ENCODE results near the gene UBE2E2.

The UBE2E2 gene

DNA sequence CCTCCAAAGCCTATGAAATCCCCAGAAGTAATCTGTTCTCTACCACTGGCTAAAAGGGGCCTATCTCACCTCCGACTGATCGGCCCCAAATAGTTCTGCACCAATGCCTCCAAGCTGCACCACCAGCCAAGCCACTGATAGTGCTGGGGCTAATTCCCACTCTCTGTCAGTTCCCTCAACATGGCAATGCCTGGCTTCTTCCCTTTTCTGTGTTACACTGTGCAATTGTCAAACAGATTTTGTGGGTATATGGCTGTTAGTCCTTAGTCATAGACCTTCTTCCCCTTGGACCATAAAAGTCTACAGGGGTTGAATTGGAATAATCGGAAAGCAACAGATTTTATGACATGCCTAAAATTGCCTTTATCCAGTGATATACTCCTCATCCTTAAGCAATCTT lies 9.3 kb upstream of the UBE2E2 start:
- no peak for DNase-seq (ENCODE audit: low spot score)

DNA sequence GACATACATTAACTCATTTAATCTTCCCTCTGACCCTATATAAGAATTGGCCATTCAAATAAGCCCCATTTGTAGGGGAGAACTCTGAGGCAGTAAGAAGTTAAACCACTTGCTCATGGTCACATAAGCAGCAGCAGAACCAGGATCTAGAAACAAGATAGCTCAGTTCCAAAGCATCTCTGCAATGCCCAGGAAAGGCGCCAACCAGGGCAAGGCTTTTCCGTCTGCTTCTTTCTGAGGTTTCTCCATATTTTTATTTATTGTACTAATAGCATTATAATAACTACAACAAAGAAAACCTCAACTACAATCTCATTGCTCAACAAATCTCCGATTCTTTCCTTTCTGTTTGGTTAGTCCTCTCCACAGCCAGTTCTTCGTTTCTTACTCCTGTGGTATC lies 4.3 kb upstream of the UBE2E2 start:
- no peak for DNase-seq (ENCODE audit: low spot score)

DNA sequence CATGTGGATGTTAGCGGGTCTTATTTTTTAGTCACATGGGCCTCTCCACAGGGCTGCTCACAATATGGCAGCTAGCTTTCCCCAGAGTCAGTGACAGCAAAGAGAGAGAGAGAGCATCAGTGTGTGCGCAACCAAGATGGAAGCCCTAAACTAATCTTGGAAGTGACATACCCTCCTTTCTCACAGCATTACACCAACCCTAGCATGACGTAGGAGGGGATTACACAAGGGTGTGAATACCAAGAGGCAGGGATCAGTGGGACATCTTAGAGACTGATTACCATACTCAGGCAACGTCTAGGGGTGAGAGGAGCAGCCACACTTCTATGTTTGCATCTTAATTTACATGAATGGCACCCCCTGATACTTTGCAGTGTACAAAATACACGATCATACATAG lies 3.5 kb upstream of the UBE2E2 start:
- DNase-seq (ENCODE audit: low spot score) = no peak

DNA sequence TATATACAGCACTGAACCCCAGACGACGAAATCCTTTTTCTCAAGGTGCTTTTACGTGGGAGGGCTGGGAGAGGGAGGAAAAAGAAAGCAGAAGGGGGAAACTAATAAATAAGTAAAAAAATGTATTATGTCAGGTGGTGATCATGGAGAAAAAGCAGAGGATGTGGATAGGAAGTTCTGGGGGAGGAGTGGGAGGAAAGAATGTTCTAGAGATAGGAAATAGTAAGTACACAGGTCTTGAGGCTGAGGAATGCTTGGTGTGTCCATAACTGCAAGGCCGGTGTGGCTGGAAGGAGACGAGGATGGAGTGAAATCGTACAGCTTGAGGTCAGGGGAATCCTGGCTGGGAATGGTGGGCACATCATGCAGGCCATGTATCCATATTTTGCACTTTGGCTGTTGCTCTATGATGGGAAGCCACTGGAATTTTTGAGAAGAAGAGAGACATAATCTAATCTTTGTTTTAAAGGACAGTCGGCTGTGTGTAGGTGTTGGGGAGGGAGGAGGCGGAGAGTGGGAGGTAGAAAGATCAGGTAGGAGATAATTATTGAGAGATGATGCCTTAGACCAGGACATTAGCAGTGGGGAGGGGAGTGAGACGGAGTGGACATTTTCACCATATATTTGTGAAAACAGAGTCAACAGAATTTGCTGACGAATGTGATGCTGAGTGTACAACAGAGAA lies 1.8 kb upstream of the UBE2E2 start:
- DNase-seq (ENCODE audit: low spot score) = no peak

DNA sequence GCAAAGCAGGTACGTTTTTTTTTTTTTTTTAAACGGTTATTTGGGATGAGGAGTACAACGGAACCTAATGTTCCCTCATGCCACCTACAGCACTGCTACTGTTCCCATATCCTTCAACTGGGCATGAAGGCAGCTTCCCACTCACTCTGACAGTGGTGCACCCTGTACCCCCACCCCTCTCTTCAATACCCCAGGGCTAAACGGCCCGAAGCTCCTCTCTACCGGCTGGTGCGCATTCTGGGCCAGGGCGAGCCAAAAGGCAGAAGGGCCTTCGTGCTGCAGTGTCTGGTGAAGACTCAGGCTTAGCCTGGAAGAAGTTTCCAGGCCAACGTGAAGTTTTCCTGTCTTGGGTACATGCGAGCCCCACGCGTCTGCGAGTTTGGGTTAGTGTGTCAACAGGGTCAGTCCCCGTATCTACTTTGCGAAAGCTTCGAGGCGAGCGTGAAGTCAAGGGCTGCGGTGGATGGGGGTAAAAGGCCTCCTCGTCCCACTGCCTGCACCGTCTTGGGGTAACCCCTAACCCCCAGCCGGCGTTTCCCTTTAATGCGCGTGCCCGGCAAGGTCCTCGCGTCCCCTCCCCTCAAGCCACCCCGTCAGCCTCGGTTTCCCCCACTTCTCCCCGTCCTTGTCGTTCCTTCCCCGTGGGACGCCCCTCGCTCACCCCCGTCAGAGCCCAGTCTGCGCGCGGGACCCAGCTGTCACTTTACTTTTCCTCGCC lies 765 bp upstream of the UBE2E2 start:
- no peak for DNase-seq (ENCODE audit: low spot score)

DNA sequence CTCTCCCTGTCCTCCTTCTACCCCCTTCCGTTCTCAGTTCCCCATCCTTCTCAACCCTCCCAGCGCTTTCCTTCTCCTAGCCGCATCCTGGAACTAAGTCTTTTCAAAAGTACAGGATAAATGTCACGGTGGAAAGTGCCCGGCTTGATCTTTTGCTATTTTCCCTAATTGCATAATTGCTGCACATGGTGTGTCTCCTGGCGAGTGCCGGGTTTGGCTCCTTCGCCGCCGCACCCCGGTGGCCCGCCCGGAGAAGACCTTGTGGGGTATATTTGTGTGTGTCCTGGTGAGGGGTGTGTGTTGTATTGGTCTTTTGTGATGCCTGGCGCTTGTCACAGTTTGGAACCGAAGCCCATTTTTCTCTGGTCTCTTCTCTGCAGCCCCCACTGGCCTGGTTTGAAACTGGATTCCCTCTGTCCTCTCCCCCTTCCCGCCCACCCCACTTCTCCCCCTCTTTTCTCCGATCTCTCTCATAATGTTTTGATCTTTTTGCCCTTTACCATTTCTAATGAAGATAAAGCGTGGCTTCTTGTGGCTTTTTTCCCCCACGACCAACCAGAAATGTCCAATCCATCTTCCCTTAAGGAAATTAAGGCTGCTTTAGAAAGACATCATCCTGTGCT lies 692 bp downstream of the UBE2E2 start:
- no peak for DNase-seq (ENCODE audit: low spot score)

DNA sequence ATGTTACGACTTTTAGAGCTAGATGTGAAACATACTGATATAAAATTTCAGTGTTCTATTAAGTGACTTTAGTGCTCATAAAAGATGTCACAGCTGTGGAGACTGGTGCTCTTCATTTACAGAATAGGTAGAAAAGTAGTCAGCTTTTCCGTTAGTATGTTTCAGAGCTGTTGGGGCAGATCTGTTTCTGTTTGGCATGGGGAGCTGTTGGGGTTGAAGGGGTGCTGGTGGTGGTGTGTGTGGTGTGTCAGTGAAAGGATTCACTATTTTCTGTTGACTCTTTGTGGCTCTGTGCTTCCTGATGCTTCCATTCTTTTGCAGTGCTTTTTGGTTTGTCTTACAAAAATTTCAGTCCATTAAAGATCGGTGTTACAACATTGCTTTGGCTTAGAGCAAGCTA lies 3.2 kb downstream of the UBE2E2 start:
- no peak for DNase-seq (ENCODE audit: low spot score)

DNA sequence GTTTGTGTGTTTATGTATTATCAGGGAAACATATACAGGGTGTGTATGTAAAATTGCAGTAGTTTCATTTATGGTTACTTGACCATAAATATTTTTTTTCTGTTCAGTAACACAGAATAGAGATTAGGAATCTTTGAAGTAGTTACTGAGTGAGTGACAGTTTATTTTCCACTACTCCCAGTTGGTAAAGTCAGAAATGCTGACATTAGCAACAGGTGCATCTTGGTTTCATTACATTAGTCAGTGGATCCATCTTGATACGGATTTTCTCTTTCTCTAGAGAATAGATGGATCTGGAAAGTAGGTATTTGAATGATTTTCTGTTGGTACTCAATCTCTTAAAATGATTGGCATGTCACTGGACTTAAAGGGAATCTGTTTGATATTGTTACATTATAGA lies 6.0 kb downstream of the UBE2E2 start:
- DNase-seq (ENCODE audit: low spot score) = no peak

DNA sequence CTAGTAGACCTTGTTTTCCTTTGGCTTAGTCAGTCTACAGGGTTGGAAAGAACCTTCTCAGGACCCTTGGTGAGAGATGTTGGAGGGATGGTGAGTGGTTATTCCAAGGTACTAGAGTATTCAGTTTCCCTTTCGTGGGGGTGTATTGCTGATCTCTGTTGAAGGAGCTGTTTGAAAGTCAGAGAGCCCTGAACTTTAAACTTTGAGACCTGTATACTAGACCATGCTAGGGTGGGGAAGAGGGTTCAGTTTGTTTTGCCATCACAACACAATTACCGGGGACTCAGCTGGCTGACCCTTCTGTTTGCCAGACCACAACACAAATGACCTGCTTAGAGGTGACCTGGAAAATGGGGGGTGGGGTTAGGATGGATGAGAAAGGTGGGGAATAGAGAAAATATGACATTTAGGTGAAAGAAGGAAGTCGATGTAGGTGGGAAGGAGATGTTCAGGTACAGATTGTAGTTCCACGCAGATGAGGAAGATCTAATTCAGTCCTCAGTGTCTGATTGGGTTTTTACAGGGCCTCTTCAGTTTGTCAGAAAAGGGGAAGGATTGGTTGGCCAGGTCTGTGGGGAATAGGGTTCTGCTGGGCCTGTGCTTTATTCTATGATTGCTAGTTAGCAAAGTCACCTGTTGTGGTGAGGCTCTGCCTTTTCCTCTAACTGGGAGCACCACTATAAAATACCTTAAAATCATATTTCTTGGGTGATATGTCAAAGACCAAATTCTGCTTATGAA lies 6.8 kb downstream of the UBE2E2 start:
- no peak for DNase-seq (ENCODE audit: low spot score)

DNA sequence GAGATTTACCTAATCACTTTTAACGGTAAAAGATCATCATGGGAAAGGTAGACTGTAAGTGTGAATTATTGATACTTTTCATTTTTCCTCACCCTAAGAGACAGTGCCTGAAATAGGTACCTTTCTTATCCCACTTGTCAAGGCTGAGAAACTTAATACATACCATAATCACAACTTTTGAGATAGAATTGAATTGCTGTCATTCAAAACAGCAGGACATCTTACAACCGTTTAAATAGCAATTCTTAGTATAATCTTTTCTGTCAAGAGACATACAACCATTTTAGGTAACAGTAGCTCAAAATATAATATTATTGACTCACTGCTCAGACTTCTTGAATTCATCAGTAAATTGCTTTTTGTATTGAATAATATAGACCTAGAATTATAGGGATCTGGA lies 10.7 kb downstream of the UBE2E2 start:
- no peak for DNase-seq (ENCODE audit: low spot score)

DNA sequence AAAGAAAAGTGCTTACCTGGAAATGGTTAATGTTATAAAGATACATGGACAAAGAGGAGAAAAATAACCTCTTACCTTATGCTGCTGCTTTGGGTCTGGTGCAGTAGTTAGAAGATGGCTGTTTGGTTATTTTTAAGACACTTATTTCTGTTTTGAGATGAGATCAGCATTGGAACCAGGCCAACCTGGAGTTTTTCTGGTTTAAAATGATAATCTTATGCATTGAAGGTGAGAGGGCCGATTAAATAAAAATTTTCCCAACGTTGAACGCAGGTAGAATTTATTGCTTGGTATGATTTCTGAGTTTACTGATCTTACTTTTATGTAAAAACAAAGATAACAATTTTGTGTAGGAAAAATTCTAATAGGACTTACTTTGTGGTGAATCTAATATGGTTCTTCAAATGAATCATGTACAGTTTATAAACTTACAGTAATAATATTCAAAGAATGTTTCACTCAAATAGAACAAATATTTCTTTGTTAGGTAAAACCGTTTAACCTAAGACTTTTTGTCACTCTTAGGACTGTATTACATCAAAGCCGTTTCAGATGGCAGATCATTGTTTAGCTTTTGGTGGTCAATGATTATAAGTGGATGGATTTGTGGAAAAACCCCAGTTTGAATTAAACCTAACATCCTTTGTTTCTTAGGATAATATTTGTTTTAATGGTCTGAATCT lies 14.9 kb downstream of the UBE2E2 start:
- DNase-seq (ENCODE audit: low spot score) = no peak

DNA sequence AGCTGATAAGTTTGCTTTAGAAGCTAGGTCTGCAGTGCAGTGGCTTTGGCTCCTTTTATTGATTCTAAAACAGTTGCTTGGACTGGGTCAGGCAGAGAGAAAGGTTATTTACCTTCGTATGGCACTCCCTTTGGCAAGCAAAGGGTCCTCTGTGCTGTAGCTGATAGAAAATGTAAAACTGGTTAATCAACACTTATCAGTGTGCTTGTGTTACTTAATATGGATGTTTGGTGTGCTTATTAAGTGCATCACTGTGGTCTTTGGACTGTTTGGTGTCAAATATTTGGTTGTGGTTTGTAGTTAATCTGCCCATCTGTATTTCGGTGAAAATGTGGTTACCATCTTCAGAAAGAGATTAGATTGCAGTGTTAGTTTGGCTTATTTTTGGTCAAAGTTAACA lies 16.0 kb downstream of the UBE2E2 start:
- DNase-seq (ENCODE audit: low spot score) = no peak

DNA sequence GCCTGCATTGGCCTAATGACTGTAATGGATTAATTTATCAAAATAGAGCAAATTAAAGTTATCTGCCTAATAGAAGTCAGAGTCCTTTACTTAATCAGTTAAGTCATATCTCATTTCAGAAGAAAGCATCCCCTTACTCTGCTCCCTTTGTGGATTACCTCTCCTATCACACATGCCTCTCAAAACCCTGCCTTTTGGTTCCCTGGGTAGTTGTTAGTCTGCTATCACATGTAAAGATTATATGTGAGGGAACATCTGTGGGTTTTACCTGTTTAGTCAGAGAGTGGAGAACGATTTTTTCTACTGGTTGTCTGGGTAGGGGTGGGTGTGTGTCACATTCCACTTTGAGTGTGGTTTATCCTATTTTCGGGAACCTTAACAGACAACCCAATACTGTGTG lies 16.4 kb downstream of the UBE2E2 start:
- DNase-seq (ENCODE audit: low spot score) = no peak

DNA sequence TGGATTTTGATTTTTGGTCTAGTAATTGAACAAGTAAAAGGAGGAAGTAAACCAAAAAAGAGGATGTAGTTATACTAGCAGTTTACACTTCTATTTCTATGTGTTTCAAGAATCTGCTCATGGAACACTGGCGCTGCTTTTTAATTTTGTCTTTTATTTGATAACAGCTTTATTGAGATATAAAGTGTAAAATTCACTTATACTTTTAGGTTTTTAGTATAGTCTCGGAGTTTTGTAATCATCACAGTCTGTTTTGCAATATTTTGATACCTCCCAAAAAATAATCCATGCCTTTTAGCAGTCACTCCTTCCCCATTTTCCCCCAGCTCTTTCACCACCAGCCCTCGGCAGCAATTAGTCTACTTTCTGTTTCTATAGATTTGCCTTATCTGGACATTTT lies 18.0 kb downstream of the UBE2E2 start:
- DNase-seq (ENCODE audit: low spot score) = no peak

DNA sequence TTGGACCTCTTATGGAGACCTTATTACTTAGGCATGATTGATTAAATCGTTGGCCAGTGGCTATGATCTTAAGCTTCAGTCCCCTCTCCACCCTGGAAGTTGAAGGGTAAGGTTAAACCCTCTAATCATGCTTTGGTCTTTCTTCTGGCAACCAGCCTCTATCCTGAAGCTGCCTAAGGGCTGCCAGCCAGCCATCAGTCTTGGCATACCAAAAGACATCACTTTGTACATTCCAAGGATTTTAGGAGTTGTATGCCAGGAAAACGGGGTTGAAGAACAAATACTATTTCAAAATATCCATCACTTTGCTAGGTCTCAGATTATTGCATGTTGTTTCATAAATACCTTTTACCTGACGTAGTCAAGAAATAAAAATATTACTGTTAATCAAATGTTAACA lies 28.9 kb downstream of the UBE2E2 start:
- DNase-seq (ENCODE audit: low spot score) = no peak

DNA sequence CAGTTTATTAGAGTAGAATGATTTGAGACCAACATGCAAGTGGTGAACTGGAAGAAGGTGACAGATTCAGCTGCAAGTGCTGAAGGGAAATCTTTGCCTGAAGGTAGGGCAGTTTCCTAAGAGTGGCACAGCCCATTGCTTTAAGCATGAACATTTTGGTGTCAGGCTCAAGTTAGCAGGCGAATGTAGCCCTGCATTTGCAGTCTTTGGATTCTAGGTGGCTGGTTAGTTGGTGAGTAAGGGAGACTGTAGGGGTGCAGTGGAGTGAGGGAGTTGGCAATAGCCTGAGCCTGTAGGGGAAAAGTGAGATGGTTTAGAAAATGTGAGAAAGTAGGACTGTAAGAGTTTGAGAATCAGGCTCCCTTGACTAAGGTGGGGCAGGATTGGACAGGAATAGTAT lies 29.7 kb downstream of the UBE2E2 start:
- no peak for DNase-seq (ENCODE audit: low spot score)

DNA sequence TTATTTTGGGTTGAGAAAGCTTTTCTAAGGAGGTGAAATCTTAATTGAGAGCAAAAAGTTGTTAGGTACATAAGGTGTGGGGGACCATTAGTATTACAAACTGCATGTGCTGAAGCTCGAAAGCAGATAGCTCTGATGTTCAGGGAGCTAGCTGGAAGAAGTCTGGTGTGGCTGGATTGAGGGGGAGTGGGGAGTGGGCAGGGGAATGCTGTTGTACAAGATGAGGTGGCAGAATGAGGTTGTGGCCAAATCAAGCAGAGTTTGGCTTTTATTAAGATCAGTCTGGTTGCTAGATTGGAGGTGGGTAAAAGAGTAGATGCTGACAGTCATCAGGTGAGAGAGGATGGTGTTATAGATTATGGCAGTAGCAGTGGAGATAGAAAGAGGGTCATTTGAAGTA lies 32.1 kb downstream of the UBE2E2 start:
- no peak for DNase-seq (ENCODE audit: low spot score)

DNA sequence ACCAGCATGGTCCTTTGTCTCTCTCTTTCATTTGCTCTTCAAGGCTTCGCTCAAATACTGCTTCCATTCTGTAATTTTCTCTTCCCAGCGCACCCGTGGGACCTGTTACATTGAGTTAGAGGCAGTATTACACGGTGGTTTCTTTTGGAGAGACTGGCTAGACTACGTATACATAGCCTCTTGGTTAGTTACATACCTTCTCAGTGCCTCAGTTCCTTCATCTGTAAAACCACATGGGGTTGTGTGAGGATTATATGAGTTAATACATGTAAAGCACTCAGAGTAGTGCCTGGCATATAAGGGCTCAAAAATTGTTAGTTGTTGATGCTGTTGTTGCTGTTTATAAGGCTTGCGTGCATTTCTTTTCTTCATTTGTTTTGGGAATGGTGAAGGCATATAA lies 33.8 kb downstream of the UBE2E2 start:
- DNase-seq (ENCODE audit: low spot score) = no peak

DNA sequence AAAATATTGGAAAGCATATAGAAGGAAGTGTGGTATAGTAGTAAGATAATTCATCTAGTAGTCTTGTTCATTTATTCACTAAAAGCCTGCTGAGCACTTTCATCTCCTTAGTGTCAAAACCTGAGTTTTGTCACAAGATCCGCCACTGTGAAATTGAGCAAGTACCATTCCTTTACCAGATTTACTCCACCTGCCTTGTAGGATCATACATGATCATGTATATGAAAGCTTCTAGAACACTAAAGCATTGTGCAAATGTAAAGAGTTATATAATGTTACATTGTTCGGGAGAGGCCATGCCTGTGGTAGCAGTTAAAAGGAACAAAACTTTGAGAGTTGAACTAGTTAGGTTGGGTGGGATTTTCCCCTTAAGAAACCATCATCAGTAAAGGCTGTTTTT lies 35.0 kb downstream of the UBE2E2 start:
- no peak for DNase-seq (ENCODE audit: low spot score)

DNA sequence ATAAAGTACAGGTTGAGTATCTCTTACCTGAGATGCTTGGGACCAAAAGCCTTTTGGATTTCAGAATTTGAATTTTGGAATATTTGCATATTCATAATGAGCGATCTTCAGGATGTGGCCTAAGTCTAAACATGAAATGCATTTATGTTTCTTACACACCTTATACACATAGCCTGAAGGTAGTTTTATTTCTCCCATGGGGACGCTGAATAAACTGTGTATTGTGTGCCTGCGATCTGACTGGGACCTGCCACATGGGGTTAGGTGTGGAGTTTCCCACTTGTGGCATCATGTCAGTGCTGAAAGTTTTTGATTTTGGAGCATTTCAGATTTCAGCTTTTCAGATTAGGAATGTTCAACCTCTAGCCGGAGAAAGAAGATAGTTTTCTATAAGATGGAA lies 35.5 kb downstream of the UBE2E2 start:
- no peak for DNase-seq (ENCODE audit: low spot score)

DNA sequence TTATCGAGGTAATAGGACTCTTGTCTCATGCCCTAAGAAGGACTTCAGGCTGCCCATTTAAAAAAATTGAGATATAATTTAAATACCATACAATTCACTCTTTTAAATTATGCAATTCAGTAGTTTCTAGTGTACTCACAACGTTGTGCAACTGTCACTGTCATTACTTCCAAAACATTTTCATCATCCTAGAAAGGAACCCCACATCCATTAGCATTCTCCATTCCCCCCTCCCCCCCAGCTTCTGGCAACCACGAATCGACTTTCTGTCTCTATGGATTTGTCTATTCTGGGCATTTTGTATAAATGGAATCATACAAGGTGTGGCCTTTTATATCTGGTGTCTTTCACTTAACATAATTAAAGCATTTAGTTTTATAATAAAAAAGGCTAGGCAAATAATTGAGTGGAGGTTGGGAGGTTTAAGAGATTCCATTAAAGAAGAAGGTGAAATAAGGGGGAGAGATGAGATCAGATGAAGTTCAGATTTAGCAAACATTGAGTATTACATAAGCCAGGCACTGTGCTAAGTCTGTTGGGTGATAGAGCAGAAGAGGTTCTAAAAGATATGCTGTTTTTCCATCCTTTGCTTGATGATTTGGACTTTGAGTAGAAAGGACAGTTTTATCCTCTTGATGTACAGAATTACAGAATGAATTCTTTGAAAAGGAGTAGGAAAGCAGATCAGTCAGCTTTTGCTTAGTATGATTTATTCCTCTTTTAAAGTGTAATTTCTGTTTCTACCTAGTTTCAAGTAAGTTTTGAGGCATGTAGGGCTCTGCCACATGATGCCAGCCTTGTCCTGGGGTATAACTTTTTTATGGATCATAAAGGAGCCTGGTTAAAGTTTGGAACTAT lies 36.3 kb downstream of the UBE2E2 start:
- DNase-seq (ENCODE audit: low spot score) = no peak

Data from activated CD4-positive, alpha-beta T cell treated with anti-CD3 and anti-CD28 coated beads, Interleukin-2, Interleukin-4, amounts not matched to agents 100 ng/mL and 50 ng/mL, durations not matched to agents 16 hours and 8 hours (primary cell).